ENCODE results near the gene SCIN.
"Not testable (repeated sequence)": the region's sequence is repeated elsewhere in the genome, so short reads cannot be mapped to it uniquely, and the experiment has no call there.

Gene SCIN

GRCh38 chr7:12570534-12571461 lies at the start of gene SCIN:
Gene SCIN, plus strand, starts transcription at chr7:12570720. Its CDS starts 67 bp downstream, at chr7:12570787.
- no peak for TF ChIP-seq CTCF (IDR thresholded peaks at IDR 0.05; ENCODE audit: insufficient read depth, low read depth, low read length, missing control alignments)
- H3K4me3 ChIP-seq (ENCODE audit: low read length): peak within 1 kb of the TSS; percentile 52
- DNase-seq (ENCODE audit: low read depth): no peak

- DNase-seq (ENCODE audit: low read depth): peak; percentile 60
- H3K4me3 ChIP-seq (ENCODE audit: low read length): no peak overlapping the region
- peak; percentile 44 for TF ChIP-seq CTCF (IDR thresholded peaks at IDR 0.05; ENCODE audit: insufficient read depth, low read depth, low read length, missing control alignments)
Measured at GRCh38 chr7:12524794-12525386, 45.6 kb upstream of the SCIN start.

- DNase-seq (ENCODE audit: low read depth); H3K4me3 ChIP-seq (ENCODE audit: low read length): not testable (repeated sequence)
Measured at GRCh38 chr7:12526693-12527092, 43.8 kb upstream of the SCIN start.

- H3K4me3 ChIP-seq (ENCODE audit: low read length); DNase-seq (ENCODE audit: low read depth): not testable (repeated sequence)
Measured at GRCh38 chr7:12527670-12528069, 42.9 kb upstream of the SCIN start.

GRCh38 chr7:12529971-12530710 lies 40.4 kb upstream of the SCIN start:
- TF ChIP-seq CTCF (IDR thresholded peaks at IDR 0.05; ENCODE audit: insufficient read depth, low read depth, low read length, missing control alignments): no peak
- no peak overlapping the region for H3K4me3 ChIP-seq (ENCODE audit: low read length)

GRCh38 chr7:12531784-12532183 lies 38.7 kb upstream of the SCIN start:
- DNase-seq (ENCODE audit: low read depth): no peak
- no peak for TF ChIP-seq CTCF (IDR thresholded peaks at IDR 0.05; ENCODE audit: insufficient read depth, low read depth, low read length, missing control alignments)
- no peak overlapping the region for H3K4me3 ChIP-seq (ENCODE audit: low read length)

More at GRCh38 chr7:12529971-12530710, 40.4 kb upstream of the SCIN start:
- DNase-seq (ENCODE audit: low read depth): no peak

- DNase-seq (ENCODE audit: low read depth): no peak
- TF ChIP-seq CTCF (IDR thresholded peaks at IDR 0.05; ENCODE audit: insufficient read depth, low read depth, low read length, missing control alignments): no peak
- no peak overlapping the region for H3K4me3 ChIP-seq (ENCODE audit: low read length)
Measured at GRCh38 chr7:12534046-12534445, 36.5 kb upstream of the SCIN start.

All from epithelial cell of esophagus (primary cell).